ENCODE results near the gene ALG3.
"Not testable (repeated sequence)": the region's sequence is repeated elsewhere in the genome, so short reads cannot be mapped to it uniquely, and the experiment has no call there.

Gene ALG3

GRCh38 chr3:184248454-184249411 lies at the start of gene ALG3:
Gene ALG3 (minus strand): TSS chr3:184248962. CDS start chr3:184248940, 22 bp downstream.
- DNase-seq (ENCODE audit: low read depth, low spot score) = no peak

- no peak for DNase-seq (ENCODE audit: low read depth, low spot score)
Observed at GRCh38 chr3:184296616-184297015, 47.9 kb upstream of the ALG3 start.

- no peak for DNase-seq (ENCODE audit: low read depth, low spot score)
Observed at GRCh38 chr3:184295771-184296170, 47.0 kb upstream of the ALG3 start.

GRCh38 chr3:184291738-184292445 lies 43.1 kb upstream of the ALG3 start:
- no peak for DNase-seq (ENCODE audit: low read depth, low spot score)

GRCh38 chr3:184291044-184291737 lies 42.4 kb upstream of the ALG3 start:
- no peak for DNase-seq (ENCODE audit: low read depth, low spot score)

- DNase-seq (ENCODE audit: low read depth, low spot score) = no peak
Observed at GRCh38 chr3:184290331-184290730, 41.6 kb upstream of the ALG3 start.

GRCh38 chr3:184289426-184289938 lies 40.7 kb upstream of the ALG3 start:
- peak; percentile 23 for DNase-seq (ENCODE audit: low read depth, low spot score)

- peak; percentile 70 for DNase-seq (ENCODE audit: low read depth, low spot score)
Observed at GRCh38 chr3:184284696-184285095, 35.9 kb upstream of the ALG3 start.

- no peak for DNase-seq (ENCODE audit: low read depth, low spot score)
Observed at GRCh38 chr3:184283681-184284080, 34.9 kb upstream of the ALG3 start.

- no peak for DNase-seq (ENCODE audit: low read depth, low spot score)
Observed at GRCh38 chr3:184282941-184283340, 34.2 kb upstream of the ALG3 start.

- no peak for DNase-seq (ENCODE audit: low read depth, low spot score)
Observed at GRCh38 chr3:184277366-184277765, 28.6 kb upstream of the ALG3 start.

- DNase-seq (ENCODE audit: low read depth, low spot score) = no peak
Observed at GRCh38 chr3:184275961-184276910, 27.5 kb upstream of the ALG3 start, which contains the start of gene ECE2. Gene ECE2 (plus strand): TSS chr3:184276022. CDS start chr3:184276154, 132 bp downstream.

GRCh38 chr3:184275381-184275701 lies 26.6 kb upstream of the ALG3 start:
- DNase-seq (ENCODE audit: low read depth, low spot score) = no peak

- DNase-seq (ENCODE audit: low read depth, low spot score) = no peak
Observed at GRCh38 chr3:184272269-184272668, 23.5 kb upstream of the ALG3 start.

GRCh38 chr3:184267249-184267648 lies 18.5 kb upstream of the ALG3 start:
- DNase-seq (ENCODE audit: low read depth, low spot score) = not testable (repeated sequence)

GRCh38 chr3:184262764-184263179 lies 14.0 kb upstream of the ALG3 start:
- DNase-seq (ENCODE audit: low read depth, low spot score) = no peak

- DNase-seq (ENCODE audit: low read depth, low spot score) = no peak
Observed at GRCh38 chr3:184261854-184262763, 13.3 kb upstream of the ALG3 start.

GRCh38 chr3:184261270-184261853 lies 12.6 kb upstream of the ALG3 start, which contains the start of gene CAMK2N2:
Gene CAMK2N2 (minus strand): TSS chr3:184261553. CDS start chr3:184261285, 268 bp downstream.
- DNase-seq (ENCODE audit: low read depth, low spot score) = no peak

- DNase-seq (ENCODE audit: low read depth, low spot score) = no peak
Observed at GRCh38 chr3:184260724-184261269, 12.0 kb upstream of the ALG3 start.

All from iPS DF 19.7 (cell line).